Measurements from ENCODE around the gene MLXIP.

MLXIP gene

DNA sequence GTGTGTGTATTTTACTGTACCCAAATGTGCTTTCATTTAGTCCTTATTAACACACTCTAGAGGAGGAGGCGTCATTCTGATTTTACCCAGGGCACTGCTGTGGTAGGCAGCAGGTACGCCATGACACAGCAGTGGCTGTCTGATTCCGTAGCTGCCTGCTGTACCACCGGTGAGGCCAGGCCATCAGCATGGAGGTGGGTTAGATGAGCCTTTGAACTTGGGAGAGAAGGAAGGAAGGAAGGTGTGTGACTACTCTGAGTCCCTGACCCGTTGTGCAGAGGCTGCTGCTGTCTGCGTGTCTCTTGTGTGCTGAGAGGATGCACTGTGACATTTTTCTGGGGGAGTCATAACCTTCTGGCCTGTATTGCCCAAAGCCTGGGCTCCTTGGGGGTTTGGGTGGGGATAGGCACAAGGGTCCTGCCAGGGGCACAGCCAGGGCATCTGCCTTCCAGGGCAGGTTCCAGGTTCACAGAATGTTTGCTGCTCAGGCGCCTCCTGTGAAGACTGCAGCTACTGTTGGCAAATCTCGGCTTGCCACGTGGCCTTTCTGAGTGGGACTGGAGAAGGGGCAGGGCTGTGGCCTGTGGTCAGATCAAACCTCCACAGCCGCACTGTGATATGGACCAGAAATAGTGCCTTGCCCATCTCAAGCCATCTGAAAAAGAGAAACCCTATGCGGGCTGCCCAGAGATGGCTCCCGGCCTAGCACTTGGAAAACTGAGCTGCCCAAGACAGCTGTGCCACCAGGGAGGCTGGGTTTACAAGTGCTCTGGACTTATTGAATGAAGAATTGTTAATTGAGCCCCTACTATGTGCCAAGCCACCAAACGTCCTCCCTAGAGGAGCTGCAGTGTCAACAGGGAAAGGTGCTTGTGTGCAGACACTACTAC, 47.1 kb downstream of the MLXIP start:
- DNase-seq (ENCODE audit: low read depth in 2 of 2) = no peak

DNA sequence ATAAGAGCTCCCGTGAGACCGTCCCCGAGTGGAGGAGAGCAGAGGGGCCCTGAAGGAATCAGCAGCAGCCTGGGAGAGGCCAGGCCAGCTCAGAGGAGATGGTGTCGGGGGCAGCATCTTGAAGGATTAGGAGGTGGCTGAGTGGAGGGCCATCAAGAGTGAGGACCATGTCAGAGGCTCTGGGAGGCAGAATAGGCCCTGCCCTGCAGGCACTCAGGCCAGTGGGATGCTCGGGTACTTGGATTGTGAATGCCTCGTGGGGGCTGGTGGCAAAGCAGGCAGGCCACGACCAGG, 47.7 kb downstream of the MLXIP start:
- DNase-seq (ENCODE audit: low read depth in 2 of 2) = no peak

DNA sequence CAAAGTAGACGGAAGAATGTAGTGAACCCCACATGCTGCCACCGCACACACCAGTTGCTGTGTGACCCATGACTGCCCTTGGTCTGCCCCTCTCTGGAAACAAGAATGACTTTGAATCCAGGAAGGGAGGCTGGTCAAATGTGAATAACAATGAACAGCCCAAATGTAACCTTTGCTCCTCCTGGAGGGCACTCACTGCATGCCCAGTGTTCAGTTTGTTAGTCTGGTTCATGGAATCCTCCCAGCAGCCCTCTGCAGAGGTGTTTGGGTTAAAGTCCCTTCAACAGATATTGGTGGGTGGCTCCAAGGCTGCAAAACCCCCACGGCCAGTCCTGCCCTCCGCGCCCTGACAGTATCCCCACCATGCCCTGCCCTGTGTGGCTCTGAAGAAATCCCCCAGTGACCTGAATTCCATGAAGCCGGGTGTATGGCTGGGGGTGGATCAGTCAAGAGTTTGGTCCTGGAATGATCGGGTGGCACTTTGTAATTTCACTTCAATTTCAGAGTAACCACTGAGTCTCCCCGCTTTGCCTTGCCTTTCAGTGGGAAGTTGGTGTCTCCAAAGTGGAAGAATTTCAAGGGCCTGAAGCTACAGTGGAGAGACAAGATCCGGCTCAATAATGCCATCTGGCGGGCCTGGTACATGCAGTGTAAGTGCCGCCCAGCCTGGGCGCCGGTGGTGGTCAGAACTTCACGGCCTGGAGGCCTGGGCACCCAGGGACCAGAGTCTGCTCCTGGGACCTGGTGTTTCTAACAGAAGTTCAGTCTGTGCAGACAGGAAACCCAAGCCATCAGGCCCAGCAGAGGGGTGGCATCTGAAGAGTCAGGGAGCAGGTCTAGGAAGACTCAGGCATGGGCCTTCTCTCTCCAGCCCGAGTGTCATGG, 48.4 kb downstream of the MLXIP start:
- no peak for DNase-seq (ENCODE audit: low read depth in 2 of 2)

DNA sequence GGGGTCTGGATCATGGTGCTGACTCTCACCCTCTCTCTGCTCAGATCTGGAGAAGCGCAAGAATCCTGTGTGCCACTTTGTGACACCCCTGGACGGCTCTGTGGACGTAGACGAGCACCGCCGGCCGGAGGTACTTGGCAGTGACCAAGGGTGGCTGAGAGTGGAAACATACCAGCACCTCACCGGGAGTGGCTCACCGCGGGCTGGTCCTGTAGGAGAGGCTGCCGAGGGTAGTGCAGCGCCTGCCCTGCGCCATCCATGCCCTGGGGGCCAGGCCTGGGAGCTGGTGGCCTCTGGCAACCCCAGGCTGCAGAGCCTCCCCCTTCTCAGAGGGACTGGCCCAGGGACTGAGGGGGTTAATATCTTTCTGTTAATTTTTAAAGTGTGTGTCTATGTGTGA, 49.3 kb downstream of the MLXIP start:
- no peak for DNase-seq (ENCODE audit: low read depth in 2 of 2)

DNA sequence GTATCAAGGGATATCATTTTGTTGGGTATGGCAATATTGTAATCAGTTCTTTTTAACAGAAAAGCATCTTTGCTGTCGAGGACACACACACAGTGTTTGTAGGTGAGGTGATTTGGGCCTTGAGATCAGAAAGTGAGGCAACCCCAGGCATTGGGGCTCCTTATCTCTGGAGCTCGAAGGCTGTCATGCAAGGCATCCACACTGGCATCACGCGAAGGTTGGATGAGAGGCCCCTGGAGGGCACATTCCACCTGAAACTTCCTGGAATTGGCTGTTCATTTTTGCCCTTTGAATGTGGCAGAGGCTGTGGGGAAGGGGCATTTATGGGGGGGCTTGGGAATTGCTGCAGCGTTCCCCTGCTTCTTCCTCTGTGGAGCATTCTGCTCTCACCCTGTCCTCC, 49.9 kb downstream of the MLXIP start:
- no peak for DNase-seq (ENCODE audit: low read depth in 2 of 2)

DNA sequence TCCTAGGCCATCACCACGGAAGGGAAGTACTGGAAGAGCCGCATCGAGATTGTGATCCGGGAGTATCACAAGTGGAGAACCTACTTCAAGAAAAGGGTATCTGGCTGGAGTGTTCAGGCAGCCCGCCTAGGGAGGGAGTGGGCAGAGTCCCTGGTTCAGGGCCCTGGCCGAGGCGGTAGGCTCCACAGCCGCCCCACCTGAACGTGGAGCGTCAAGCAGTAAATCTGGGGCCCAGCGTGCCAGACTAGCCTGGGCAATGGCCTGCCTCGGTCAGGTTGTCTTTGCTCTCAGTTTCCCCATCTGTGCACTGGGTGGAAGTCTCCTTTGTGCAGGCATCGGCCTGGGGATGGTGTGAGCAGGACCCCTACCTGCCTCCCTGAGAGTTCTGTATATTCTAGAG, 50.6 kb downstream of the MLXIP start:
- no peak for DNase-seq (ENCODE audit: low read depth in 2 of 2)

DNA sequence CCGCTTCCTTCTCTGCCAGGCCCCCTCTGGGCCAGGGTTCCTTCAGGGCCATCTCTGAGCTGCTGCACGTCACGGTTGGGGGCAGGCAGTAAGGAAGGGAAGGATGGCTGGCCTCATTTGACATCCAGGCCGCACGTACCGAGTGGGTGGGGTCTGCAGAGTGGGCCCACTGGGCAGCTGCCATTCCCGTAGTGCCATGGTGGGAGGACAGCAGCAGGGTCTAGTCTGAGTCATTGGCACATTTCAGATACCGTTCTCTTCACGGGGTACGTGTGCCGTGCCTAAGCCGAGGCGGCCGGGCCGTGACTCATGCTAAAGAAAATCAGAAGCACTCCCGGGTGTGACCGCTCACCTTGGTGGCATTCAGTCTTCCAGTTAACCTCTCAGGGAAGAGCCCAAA, 51.6 kb downstream of the MLXIP start:
- DNase-seq (ENCODE audit: low read depth in 2 of 2) = no peak

DNA sequence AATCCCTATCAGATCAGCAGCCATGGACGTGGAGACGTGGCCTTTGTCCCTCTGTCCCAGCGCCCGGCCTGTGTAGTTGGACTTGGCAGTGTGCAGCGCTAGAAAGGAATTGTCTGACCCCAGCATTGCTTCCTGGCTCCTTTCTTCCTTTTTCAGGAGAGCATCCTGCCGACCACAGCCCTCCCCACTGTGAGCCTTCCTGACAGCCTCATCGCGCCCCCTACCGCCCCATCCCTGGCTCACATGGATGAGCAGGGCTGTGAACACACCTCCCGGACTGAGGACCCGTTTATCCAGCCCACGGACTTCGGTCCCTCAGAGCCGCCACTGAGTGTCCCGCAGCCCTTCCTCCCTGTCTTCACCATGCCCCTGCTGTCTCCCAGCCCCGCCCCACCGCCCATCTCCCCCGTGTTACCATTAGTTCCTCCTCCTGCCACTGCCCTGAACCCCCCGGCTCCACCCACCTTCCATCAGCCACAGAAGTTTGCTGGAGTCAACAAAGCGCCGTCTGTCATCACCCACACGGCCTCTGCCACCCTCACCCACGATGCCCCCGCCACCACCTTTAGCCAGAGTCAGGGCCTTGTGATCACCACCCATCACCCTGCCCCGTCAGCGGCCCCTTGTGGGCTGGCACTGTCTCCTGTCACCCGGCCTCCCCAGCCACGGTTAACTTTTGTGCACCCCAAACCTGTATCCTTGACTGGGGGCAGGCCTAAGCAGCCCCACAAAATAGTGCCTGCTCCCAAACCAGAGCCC, 54.8 kb downstream of the MLXIP start:
- DNase-seq (ENCODE audit: low read depth in 2 of 2) = no peak

DNA sequence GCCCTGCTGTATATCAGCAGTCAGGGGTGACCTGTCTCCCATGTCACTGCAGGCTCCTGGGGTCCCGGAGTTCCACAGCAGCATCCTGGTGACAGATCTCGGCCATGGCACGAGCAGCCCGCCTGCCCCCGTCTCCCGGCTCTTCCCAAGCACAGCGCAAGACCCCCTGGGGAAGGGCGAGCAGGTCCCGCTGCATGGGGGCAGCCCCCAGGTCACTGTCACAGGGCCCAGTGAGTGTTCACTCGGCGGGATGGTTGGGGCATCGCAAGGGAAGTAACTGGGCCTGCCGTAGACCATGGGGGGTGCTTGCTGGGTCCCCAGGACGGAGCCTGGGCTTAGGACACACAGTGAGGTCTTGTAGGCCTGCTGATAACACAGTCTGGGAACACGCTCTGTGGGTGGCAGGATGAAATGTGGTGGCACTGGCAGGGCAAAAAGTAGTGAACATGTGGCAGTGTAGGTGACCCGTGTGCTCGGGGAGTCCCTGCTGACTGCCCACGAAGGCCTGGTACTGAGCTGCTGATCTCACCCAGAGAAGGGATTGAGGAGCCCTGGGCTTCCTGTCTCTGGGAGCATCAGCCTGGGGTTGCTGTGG, 57.0 kb downstream of the MLXIP start:
- no peak for DNase-seq (ENCODE audit: low read depth in 2 of 2)

DNA sequence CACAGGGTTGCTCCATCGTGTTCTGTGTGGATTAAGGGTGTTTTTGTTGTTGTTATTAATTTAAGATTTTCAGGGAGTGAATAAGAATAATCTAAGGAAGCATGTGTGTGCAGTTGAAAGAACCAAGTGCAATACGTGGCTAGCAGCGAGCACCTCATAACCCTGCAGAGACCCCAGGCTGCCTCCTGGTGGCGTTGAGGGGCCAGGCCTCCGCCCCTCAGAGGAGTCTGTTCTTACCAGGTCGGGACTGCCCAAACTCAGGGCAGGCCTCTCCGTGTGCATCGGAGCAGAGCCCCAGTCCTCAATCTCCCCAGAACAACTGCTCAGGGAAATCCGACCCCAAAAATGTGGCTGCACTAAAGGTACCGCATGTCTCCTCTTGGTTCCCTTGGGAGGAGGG, 58.7 kb downstream of the MLXIP start:
- no peak for DNase-seq (ENCODE audit: low read depth in 2 of 2)

DNA sequence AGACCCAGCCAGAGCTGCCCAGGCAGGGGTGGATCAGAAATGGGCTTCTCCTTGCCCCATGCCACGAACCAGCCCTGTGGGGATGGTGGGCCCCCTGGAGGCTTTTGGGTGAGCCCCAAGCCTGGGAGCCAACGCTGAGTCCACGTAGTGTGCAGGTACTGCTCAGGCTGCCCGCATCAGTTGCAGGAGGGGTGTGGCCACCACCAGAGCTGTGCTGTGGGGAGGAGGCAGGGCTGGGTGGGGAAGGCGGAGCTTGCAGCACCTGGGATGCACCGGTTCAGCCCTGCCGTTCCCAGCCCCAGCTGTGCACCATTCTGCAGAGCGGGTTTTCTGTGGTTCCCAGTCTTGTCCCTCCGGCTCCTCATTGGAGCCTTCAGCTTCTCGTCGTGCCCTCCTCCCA, 59.1 kb downstream of the MLXIP start:
- DNase-seq (ENCODE audit: low read depth in 2 of 2) = no peak

DNA sequence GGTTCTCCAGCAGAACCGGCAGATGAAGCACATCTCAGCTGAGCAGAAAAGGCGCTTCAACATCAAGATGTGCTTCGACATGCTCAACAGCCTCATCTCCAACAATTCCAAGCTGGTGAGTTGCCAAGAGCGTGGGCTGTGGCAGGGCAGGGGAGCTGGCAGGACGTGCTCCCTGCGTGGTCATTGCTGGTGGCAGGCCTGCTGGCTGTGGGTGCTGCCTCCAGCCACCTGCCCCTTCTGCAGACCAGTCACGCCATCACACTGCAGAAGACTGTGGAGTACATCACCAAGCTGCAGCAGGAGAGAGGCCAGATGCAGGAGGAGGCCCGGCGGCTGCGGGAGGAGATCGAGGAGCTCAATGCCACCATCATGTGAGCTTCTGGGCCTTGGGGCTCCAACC, 59.6 kb downstream of the MLXIP start:
- no peak for DNase-seq (ENCODE audit: low read depth in 2 of 2)

DNA sequence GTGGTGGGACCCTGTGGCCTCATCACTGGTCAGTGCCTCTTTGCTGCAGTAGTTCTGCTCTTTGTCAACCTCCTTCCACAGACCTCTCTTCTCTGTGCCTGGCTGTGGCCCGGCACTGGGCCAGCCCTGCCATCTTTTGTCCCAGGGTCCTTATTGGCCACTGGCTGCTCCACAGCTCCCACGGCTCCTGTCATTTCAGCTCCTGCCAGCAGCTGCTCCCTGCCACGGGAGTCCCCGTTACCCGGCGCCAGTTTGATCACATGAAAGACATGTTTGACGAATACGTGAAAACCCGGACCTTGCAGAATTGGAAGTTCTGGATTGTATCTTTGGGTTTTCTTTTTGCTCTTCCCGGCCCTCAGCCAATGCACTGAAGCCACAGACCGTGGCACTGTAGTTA, 60.1 kb downstream of the MLXIP start:
- DNase-seq (ENCODE audit: low read depth in 2 of 2) = no peak

DNA sequence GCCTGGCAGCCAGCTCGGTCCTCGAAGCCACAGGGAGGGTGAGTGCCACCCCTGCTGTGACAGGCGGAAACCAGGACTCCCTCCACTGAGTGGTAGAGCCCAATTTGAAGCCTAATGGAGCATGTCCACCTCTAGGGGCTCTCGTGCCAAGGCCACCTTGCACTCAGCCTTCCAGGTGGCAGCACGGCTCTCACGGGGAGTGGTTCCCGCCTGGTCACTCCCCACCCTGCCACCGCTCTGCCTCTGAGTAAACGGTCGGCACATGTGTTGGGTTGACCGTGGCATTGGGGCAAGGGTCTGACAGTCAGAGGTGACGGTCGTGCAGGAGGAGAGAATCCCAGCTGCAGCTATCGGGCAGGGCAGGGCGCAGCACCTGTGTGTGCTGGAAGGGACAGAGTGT, 60.7 kb downstream of the MLXIP start:
- no peak for DNase-seq (ENCODE audit: low read depth in 2 of 2)

DNA sequence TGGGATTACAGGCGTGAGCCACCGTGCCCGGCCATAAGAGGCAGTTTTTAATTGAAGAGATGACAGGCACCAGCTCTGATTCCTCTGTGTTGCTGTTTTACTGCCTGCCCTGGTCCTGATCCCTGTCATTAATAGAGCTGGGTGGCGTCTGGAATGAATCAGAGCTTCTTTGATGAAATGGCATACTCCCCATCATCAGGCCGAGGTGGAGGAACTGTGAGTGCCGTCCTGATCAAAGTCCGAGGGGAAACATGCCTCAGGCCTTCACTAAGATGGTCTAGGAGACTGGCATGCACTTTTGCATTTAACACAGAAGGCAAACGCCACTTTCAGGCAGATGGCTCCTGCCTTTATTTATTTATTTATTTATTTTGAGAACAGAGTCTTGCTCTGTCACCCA, 61.4 kb downstream of the MLXIP start:
- no peak for DNase-seq (ENCODE audit: low read depth in 2 of 2)

DNA sequence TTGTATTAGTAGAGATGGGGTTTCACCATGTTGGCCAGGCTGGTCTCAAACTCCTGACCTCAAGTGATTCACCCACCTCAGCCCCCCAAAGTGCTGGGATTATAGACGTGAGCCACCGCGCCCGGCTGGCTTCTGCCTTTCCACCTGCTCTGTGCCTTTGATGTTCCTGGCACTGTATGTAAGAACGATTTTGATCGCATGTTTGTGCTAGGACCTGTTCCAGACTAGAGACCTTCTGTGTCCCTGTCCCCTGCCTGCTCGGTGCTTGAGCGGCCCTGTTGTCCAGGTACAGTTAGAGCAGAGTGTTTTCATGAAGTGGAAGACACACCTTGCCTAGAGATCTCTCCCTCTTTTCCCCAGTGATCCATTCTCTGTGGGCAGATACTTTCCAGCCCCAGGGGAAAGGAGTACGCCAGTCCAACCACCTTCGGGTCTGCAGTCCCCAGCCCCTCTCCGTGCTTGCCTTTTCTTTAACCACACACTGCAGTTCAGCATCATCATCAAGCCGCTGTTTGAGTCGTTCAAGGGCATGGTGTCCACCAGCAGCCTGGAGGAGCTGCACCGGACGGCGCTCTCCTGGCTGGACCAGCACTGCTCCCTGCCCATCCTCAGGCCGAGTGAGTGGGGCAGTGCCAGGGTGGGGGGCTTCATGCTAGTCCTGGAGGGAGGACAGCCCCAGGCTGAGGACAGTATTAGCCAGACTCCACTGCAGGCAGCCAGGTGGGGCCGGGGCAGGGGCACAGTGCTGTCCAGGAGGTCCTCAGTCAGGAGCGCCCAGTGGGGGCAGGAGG, 62.1 kb downstream of the MLXIP start:
- no peak for DNase-seq (ENCODE audit: low read depth in 2 of 2)

DNA sequence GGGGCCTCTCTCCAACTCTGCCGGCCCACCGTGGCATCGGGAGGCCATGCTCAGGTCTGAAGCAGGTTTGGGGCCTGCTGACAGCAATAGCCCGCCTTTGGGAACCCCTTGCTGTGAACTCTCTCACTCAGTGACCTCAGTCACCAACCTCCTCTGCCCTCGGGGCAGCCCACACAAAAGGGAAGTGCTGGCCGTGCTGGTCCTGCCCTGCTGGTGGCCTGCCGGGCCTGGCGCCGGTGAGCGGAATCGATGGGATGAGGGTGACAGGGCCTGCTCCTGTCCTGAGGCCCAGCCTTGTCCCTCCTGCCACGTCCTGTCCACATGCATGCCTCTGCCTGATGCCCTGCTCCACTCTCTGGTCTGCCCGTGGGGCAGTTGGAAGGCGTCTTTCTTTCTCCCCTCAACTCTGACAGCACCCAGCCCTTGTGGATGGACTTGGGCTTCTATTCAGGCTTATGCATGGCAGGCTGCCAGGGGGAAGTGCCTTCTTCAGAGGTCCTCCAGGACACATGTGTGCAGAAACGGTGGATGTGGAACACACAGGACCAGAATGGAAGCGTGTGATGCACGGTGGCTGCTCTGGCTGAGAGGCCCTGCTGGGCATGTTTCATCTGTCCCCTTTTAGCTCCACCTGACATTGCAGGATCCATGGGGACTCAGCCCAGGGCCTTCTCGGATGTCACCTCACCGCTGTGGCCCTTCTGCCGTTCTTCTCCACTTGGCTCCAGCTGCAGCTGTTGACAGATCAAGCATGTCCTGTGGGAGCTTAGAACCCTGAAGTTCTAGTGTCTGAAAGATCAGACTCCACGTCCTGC, 63.6 kb downstream of the MLXIP start:
- DNase-seq (ENCODE audit: low read depth in 2 of 2) = no peak

DNA sequence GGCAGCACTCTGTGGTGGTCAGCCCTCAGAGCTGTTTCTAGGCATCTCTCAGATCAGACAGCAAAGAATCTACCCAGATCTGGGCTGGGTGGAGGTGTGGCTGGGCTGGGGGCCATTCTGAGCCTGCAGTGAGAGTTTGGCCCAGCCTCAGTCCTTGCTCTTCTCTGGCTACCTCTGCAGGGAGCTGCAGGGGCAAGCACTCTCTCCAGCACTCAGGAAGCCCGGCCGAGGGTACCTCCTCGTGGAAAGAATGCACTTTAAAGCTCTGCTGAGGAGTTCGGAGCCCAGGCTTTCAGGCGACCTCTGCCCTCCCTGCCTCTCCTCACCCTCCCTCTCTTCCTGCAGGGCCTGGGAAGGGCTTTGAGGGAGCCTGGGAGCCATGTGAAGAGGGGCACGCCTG, 64.3 kb downstream of the MLXIP start:
- DNase-seq (ENCODE audit: low read depth in 2 of 2) = no peak

DNA sequence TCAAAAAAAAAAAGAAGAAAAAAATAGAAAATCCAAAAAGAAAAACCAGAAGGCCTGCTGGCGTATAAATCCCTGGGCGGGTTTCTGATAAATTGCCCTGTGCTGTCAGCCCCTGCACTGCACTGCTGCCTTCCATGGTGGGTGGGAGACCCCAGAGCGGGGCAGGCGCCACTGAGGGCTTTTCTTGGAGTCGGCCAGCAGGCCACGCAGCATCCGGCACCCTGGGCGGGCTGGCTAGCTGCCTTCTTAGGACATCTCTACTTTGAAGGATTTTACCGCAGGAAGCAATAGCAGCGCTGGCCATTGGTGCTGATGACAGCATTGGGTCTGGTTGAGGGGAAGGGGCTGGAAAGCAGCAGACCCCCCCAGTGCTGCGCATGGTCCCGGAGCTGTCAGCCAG, 66.3 kb downstream of the MLXIP start:
- DNase-seq (ENCODE audit: low read depth in 2 of 2) = no peak
